NB4 (cell line): Measurements from ENCODE around the gene PPP1R17.

Experiments used
- CTCF ChIP-seq: IDR thresholded peaks from one replicate; pipeline ENCODE4 v1.5.1; 2012; ENCODE audit warnings: low read depth, low read length
- POLR2A ChIP-seq: IDR thresholded peaks from 2 replicates; pipeline ENCODE4 v1.6.1; 2011; ENCODE audit warnings: mild to moderate bottlenecking; ENCODE audit not compliant: insufficient read length; ENCODE audit errors: extremely low read depth
- TF ChIP-seq, protein P1 (sequence below): IDR thresholded peaks from 2 replicates; pipeline ENCODE4 v1.6.1; 2011; ENCODE audit warnings: low read depth, low read length

DNA sequence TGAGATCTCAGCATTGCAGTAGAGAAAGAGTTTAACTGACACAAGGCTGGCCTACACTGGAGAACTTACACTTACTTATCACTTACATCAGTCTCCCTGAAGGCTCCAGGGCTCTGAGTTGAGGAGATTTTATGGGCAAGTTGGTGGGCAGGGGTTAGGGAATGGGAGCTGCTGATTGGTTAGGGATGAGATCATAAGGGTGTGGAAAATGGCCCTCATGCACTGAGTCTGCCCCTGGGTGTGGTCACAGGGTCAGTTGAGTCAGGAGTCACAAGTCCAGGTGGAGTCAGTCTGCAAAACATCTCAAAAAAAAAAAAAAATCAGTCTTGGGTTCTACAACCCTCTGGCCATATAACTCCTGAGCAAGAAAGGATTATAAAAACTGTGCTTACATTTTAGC, 60.5 kb downstream of the PPP1R17 start:
- no peak for TF ChIP-seq CTCF
- no peak for TF ChIP-seq POLR2A
- TF ChIP-seq, protein P1, sequence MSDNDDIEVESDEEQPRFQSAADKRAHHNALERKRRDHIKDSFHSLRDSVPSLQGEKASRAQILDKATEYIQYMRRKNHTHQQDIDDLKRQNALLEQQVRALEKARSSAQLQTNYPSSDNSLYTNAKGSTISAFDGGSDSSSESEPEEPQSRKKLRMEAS, result no peak
